HG03159 (cell line): ENCODE data around the gene HSPA9.

Experiments used
- ATAC-seq: cut with Tn5 transposase; IDR thresholded peaks from one replicate; pipeline ENCODE4 v1.9.1; 2021; ENCODE audit warnings: mild to moderate bottlenecking, moderate library complexity; ENCODE audit not compliant: unreplicated experiment

HSPA9 gene

GRCh38 chr5:138596105-138596881 is 21.1 kb upstream of the HSPA9 start:
- ATAC-seq = no peak

- no peak for ATAC-seq
Observed at GRCh38 chr5:138595180-138595795, 20.1 kb upstream of the HSPA9 start.

DNA sequence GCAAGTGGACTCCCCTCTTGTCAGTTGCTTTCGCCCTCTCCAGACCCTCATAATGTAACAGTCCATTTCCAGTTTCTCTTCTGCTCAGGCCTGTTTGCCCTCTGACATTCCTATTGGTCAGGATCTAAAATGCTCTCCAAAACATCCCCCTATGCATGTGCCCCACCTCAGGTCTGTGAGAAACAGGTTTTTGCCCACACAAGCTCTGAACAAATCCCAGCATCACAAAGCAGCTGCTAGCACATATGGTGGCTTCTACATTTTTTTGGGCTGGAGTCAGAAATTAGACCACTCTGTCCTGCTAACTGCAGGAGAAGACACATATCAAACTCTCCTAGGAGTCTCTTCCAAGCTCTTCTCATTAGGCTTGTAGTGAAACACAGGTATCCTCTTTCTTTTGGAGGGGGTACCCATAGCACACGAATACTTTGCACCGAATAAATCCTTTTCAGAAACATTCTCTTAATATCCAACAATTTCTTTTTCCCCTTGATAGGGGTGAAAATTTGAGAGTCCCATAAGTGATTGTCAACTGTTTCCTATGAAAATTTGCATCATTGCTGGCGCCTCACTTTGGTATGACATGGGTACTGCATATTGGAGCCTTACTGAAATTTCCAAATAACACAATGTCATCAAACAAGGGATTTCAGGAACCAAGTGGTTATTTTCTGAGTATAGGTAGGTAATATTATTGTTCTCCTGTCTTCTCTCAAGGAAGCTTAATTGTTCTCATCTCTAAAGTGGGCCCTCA is 19.3 kb upstream of the HSPA9 start:
- ATAC-seq = no peak

DNA sequence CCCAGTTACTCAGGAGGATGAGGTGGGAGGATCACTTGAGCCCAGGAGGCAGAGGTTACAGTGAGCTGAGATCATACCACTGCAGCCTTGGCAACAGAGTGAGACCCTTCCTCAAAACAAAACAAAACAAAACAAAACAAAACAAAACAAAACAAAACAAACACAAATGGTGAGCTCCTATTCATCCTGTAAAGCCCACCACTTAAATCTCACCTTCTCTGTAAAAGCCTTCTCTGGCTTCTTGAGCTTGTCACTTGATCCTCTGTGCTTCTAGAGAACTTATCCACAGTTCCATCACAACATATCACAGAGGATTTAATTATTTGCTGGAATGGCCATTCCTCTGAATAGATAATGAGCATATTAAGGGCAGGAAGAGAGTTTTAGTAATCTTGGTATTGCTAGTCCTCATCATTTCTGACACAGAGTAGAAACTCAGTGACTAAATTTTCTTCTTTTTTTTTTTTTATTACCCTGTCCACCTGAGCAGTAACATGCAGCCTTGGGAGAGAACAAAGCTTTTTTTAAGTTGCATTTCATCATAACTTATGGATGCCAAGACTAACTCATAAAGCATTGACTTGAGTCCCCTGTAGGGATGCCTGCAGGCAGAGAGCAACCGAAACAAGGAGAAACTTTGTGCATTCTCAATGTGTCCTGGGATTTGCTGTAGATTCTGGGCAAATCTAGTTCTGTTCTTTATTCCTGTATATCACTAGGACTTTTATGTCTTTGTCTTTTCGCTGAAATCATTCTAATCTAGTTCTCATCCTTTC is 13.0 kb upstream of the HSPA9 start:
- no peak for ATAC-seq

DNA sequence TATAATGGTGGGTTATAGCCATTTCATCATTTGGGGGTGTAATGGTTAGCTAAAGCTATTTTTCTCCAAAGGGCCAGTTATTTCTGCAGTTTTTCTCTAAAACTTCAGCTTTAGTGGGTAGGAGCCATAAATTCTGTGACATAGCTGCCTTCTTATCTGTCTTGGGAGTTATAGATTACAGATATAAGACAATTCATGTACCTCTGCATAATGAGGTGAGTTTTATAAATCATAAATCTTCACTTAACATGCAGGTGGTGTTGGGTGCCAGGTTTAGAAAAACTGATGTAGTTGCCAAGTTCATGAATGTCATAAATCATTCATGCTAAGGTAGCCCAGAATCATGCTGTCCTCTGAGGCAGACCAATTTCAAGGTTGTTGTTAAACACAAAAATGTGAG is 10.0 kb upstream of the HSPA9 start:
- ATAC-seq = no peak

DNA sequence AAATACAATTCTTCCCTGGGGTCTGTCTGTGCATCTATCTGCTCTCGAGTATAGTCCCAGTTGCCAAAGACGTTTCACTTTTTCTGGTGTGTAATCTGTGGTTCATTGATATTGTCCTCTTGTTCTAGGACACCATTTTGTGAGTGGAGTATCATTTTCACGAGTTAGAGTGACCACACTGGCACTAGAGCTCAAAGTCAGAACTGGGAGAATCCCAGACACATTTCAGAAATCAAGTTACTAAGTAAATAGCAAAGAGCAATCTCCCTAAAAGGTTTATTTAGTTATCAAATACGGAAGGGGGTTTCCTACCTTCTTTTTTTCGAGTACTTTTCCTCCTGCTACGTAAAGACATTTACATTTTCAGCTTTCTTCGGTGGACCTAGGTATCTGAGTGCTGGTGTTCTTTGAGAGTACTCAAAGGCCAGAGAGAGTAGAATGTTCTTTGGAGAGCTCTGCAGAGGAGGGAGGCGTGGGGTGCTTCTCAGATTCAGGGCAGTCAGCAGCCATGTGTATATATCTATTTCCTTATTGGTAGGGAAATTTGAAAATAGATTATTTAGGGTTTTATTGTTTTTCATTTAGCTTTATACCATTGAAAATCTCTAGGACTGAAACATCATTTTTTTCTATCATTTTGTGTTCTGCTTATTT is 8.9 kb upstream of the HSPA9 start:
- ATAC-seq = no peak

- no peak for ATAC-seq
Observed at GRCh38 chr5:138582959-138583358, 7.8 kb upstream of the HSPA9 start.

DNA sequence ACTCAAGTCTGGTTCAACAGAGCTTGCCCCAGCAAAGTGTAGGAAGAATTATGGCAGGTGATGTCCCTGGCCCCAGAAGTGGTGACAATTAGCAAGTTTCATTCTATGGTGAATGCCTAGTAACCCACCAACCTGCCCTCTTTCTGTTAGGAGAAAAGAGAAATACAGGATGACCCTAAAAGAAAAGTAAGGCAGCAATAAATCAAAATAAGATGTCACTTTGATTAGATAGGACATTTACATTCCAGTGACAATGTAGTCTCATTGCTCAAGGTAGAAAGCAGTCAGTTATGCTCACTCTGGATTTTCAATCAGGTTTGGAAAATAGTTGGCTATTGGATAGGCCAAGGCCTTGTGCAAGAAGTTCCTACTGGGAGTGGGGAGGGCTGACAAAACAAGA is 5.6 kb upstream of the HSPA9 start:
- no peak for ATAC-seq

GRCh38 chr5:138580001-138580400 is 4.8 kb upstream of the HSPA9 start:
- ATAC-seq = no peak

- no peak for ATAC-seq
Observed at GRCh38 chr5:138579517-138579863, 4.3 kb upstream of the HSPA9 start.

- ATAC-seq = no peak
Observed at GRCh38 chr5:138577452-138577851, 2.3 kb upstream of the HSPA9 start.

DNA sequence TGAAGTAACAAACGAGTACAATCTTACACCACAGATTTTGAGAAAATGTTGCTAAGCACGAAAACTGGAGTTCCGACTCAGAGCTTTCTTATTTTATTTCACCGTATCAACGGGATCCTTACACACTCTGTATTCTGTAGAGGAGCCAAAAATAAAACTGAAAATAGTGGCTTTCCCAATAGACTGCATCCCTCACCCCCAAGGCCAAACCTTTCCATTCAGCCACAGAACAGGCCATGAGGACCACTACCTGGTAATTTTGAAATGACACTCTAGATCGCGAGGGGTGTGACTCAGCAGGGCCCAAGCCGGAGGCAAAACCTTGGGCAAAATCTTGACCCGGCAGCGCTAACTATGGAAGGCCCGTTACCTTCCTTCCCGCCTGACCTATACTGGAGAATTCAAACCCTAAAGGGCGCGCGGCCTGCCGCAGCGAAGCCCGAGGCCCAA is 432 bp downstream of the HSPA9 start:
- no peak for ATAC-seq

GRCh38 chr5:138573949-138574670 is 1.1 kb downstream of the HSPA9 start:
- ATAC-seq = no peak

DNA sequence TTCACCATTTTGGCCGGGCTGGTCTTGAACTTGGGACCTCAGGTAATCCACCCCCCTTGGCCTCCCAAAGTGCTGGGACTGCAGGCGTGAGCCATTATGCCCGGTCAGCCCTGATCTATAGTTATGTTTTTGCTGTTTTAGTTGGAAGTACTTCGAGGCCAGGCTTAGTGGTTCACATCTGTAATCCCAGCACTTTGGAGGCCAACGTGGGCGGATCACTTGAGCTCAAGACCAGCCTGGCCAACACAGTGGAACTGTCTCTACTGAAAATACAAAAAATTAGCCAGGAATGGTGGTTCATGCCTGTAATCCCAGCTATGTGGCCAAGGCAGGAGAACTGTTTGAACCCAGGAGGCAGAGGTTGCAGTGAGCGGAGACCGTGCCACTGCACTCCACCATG is 2.0 kb downstream of the HSPA9 start:
- no peak for ATAC-seq

DNA sequence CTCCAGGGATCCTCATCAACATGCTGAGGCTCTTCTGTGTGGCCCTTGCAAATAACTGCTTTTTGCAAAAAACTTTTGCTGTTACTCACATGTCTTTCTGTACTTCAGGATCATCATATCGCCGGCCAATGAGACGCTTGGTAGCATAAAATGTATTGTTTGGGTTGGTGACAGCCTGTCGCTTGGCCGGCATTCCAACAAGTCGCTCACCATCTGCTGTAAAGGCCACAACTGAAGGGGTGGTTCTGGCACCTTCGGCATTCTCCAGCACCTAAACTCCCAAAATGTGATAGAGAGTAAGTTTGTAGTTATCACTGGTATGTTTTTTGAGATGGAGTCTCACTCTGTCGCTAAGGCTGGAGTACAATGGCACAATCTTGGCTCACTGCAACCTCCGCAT is 4.3 kb downstream of the HSPA9 start:
- no peak for ATAC-seq

DNA sequence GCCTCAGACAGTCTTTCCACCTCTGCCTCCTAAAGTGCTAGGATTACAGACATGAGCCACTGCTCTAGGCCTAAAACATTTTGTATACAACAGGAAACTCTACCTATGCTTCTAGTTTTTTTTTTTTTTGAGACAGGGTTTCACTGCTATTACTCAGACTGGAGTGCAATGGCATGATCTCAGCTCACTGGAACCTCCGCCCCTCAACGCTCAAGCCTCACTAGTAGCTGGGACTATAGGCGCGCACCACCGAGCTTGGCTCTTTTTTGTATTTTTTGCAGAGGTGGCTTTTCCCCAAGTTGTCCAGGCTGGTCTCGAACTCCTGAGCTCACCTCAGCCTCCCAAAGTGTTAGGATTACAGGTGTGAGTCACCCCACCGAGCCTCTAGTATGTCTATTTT is 5.4 kb downstream of the HSPA9 start:
- ATAC-seq = no peak

DNA sequence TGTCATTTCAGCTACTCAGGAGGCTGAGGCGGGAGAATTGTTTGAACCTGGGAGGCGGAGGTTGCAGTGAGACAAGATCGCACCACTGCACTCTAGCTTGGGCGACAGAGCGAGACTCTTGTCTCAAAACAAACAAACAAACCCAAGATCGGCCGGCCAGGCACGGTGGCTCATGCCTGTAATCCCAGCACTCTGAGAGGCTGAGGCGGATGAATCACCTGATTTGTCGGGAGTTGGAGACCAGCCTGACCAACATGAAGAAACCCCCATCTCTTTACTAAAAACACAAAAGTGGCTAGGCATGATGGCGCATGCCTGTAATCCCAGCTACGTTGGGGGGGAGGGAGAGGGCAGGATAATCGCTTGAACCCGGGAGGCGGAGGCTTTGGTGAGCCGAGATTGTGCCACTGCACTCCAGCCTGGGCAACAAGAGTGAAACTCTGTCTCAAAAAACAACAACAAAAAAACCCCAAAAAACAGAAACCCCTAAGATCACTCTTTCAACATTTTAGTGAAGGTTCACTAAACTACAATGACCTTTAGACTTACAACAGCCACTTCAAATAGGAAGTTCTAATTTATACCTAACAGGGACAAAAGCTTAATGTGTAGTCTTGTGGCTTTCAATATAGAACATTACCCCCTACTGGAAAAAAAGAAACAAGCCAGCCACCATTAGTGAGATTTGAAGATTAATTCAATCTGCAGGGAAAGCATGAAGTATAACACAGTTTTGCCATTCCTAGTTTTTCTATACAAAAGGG is 7.0 kb downstream of the HSPA9 start:
- ATAC-seq = no peak

GRCh38 chr5:138566792-138567191 is 8.4 kb downstream of the HSPA9 start:
- no peak for ATAC-seq

- ATAC-seq = no peak
Observed at GRCh38 chr5:138565100-138565821, 9.9 kb downstream of the HSPA9 start.
